Tibial nerve (tissue), 3 donors: Measurements from ENCODE around the gene NBEA.

Experiments used
- POLR2A ChIP-seq, 2 donors: fragments of 450-650 bp; IDR thresholded peaks; one replicate each; pipeline ENCODE4 v1.6.1; 2017; ENCODE audit warnings: antibody characterized with exemption in 2 of 2, mild to moderate bottlenecking in 2 of 2, moderate library complexity in 2 of 2
- TF ChIP-seq, protein P1 (sequence below), 5 experiments: fragments of 200-600 bp in 3 of 5; fragments of 450-650 bp in 2 of 5; sonication (generic) in 3 of 5; IDR thresholded peaks; one replicate each; pipeline ENCODE4 v1.5.1; 2016 to 2019; ENCODE audit warnings: antibody characterized with exemption in 5 of 5, mild to moderate bottlenecking in 3 of 5, moderate library complexity in 2 of 5

DNA sequence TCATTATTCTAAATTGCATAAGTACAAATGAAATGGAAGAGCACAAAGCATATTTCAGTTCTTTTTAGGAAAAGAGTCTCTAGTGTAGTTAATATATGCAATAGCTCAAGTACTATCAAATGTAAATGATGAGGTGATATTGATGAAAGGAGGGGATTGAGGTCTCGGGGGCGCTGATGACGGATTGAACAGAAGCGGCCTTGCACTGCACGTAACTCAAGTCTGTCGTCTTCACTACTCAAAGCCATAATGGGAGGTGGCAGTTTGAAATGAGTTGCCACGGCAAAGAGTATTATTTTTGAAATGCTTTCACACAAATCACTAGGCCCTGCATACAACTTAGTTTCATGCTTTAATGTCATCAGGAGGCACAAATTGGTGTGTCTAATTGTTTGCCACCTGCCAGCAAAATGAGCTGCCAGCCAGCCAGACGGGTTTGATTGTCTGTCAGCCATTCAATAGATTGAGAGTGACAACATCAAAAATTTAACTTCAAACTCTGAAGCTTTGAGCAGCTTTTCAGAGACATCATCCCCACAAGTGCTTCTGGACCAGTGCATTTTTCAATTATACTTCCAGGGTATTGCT lies 256.6 kb downstream of the NBEA start:
- TF ChIP-seq POLR2A (IDR thresholded peaks at IDR 0.05), result no peak
- TF ChIP-seq, protein P1, sequence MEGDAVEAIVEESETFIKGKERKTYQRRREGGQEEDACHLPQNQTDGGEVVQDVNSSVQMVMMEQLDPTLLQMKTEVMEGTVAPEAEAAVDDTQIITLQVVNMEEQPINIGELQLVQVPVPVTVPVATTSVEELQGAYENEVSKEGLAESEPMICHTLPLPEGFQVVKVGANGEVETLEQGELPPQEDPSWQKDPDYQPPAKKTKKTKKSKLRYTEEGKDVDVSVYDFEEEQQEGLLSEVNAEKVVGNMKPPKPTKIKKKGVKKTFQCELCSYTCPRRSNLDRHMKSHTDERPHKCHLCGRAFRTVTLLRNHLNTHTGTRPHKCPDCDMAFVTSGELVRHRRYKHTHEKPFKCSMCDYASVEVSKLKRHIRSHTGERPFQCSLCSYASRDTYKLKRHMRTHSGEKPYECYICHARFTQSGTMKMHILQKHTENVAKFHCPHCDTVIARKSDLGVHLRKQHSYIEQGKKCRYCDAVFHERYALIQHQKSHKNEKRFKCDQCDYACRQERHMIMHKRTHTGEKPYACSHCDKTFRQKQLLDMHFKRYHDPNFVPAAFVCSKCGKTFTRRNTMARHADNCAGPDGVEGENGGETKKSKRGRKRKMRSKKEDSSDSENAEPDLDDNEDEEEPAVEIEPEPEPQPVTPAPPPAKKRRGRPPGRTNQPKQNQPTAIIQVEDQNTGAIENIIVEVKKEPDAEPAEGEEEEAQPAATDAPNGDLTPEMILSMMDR (IDR thresholded peaks at IDR 0.05), result no peak
